GM06990 (cell line): ENCODE results near the gene CAPS.

Source experiments
- DNase-seq: peaks from one replicate; pipeline ENCODE4 v3.0.0-alpha.2; 2011; ENCODE audit not compliant: insufficient read length; ENCODE audit errors: extremely low read depth
- H3K27me3 ChIP-seq: replicated peaks from 2 replicates; pipeline ENCODE4 v1.6.0; 2011; ENCODE audit warnings: low read length; ENCODE audit not compliant: control insufficient read depth, insufficient read depth
- H3K36me3 ChIP-seq: 2 replicates; pipeline ENCODE4 v1.5.1; 2011; ENCODE audit warnings: low read length; ENCODE audit not compliant: control insufficient read depth, insufficient read depth
- H3K4me3 ChIP-seq: replicated peaks from 2 replicates; pipeline ENCODE4 v1.5.1; 2011; ENCODE audit warnings: low read depth, mild to moderate bottlenecking, control low read depth, low read length
- CTCF ChIP-seq: IDR thresholded peaks from 2 replicates; pipeline ENCODE4 v1.5.1; 2011; ENCODE audit warnings: low read length, control low read depth, mild to moderate bottlenecking, inconsistent platforms; ENCODE audit not compliant: insufficient read depth, poor library complexity, severe bottlenecking

Gene CAPS

GRCh38 chr19:5955636-5955935, 41.5 kb downstream of the CAPS start:
- H3K36me3 ChIP-seq, result peaks cover 2% of the 10 kb centered on the region
- no peak overlapping the region for H3K4me3 ChIP-seq
- H3K27me3 ChIP-seq, result no peaks in the 10 kb centered on the region
- DNase-seq, result no peak
- TF ChIP-seq CTCF, result no peak

- peaks cover 2% of the 10 kb centered on the region for H3K36me3 ChIP-seq
- H3K4me3 ChIP-seq, result no peak overlapping the region
- DNase-seq, result no peak
- no peak for TF ChIP-seq CTCF
- no peaks in the 10 kb centered on the region for H3K27me3 ChIP-seq
Measured at GRCh38 chr19:5956323-5956722, 42.3 kb downstream of the CAPS start.

- TF ChIP-seq CTCF, result no peak
- Histone ChIP-seq H3K27me3 (no peaks in the 10 kb centered on the region), H3K36me3 (peaks cover 2% of the 10 kb centered on the region), H3K4me3 (no peak overlapping the region)
- no peak for DNase-seq
Measured at GRCh38 chr19:5956728-5957127, 42.7 kb downstream of the CAPS start.

GRCh38 chr19:5957170-5957569, 43.1 kb downstream of the CAPS start:
- Histone ChIP-seq H3K4me3 (no peak overlapping the region), H3K36me3 (peaks cover 2% of the 10 kb centered on the region), H3K27me3 (no peaks in the 10 kb centered on the region)
- no peak for TF ChIP-seq CTCF
- DNase-seq, result no peak

GRCh38 chr19:5958074-5958850, 44.2 kb downstream of the CAPS start:
- Histone ChIP-seq H3K4me3 (no peak overlapping the region), H3K36me3 (peaks cover 2% of the 10 kb centered on the region), H3K27me3 (no peaks in the 10 kb centered on the region)
- TF ChIP-seq CTCF, result no peak
- DNase-seq, result no peak

GRCh38 chr19:5958851-5959122, 44.7 kb downstream of the CAPS start:
- no peak overlapping the region for H3K4me3 ChIP-seq
- TF ChIP-seq CTCF, result no peak
- no peak for DNase-seq
- no peaks in the 10 kb centered on the region for H3K27me3 ChIP-seq
- peaks cover 2% of the 10 kb centered on the region for H3K36me3 ChIP-seq
